Small intestine (tissue), 7 donors: ENCODE results near the gene SPAG7. TPM values are rescaled to one million over a fixed set of nuclear protein-coding genes. Genes with fewer than 3 reads are reported as not detected.

Experiments used
- DNase-seq, 2 donors: peaks; one replicate each; pipeline versions ENCODE4 v3.0.0 to v3.0.0-alpha.2; 2013
- FAIRE-seq: peaks from 2 replicates; lab custom pipeline; 2012; peaks lifted over from hg19 to GRCh38; lab: Jason Lieb, UNC
- H3K27ac ChIP-seq, 3 donors: one replicate each; pipeline ENCODE4 v1.5.1; 2013; ENCODE audit warnings: low read length in 2 of 3, mild to moderate bottlenecking in 2 of 3, control low read depth in 1 of 3, inconsistent platforms in 1 of 3, low read depth in 1 of 3, moderate library complexity in 1 of 3
- H3K27me3 ChIP-seq, 3 donors: one replicate each; pipeline ENCODE4 v1.6.1; 2013; ENCODE audit warnings: low read length in 3 of 3, inconsistent platforms in 1 of 3; ENCODE audit not compliant: control insufficient read depth in 3 of 3, insufficient read depth in 3 of 3
- H3K36me3 ChIP-seq, 3 donors: one replicate each; pipeline ENCODE4 v1.6.1; 2013; ENCODE audit warnings: low read length in 3 of 3, inconsistent platforms in 1 of 3, low read depth in 1 of 3, mild to moderate bottlenecking in 1 of 3, moderate library complexity in 1 of 3; ENCODE audit not compliant: control insufficient read depth in 3 of 3, insufficient read depth in 2 of 3
- H3K4me1 ChIP-seq, 3 donors: one replicate each; pipeline ENCODE4 v1.6.1; 2013; ENCODE audit warnings: low read length in 2 of 3, inconsistent platforms in 1 of 3, low read depth in 1 of 3, mild to moderate bottlenecking in 1 of 3, moderate library complexity in 1 of 3; ENCODE audit not compliant: control insufficient read depth in 3 of 3, insufficient read depth in 2 of 3
- H3K4me3 ChIP-seq, 3 donors: one replicate each; pipeline ENCODE4 v1.5.1; 2013; ENCODE audit warnings: low read length in 3 of 3, control low read depth in 1 of 3, inconsistent platforms in 1 of 3, low read depth in 1 of 3, mild to moderate bottlenecking in 1 of 3, moderate library complexity in 1 of 3
- H3K9me3 ChIP-seq, 2 donors: one replicate each; pipeline ENCODE4 v1.6.1; 2013; ENCODE audit warnings: low read depth in 1 of 2, low read length in 1 of 2; ENCODE audit not compliant: control insufficient read depth in 2 of 2, insufficient read depth in 1 of 2
- WGBS, 3 donors: extraction: QIAGEN DNeasy Blood & Tissue Kit; methylation state at CpG; one replicate each; pipeline ENCODE4 v1.1.7; 2013; 5-methylcytosine and 5-hydroxymethylcytosine counted together
- polyA plus RNA-seq, 4 donors: library from polyadenylated mRNA; stranded (reverse) in 3 of 4; unstranded in 1 of 4; fragments of 200-250 nt in 3 of 4; fragments of 120-200 nt in 1 of 4; gene quantifications; one replicate each; pipeline versions ENCODE4 v1.2.1 to v1.2.3, GENCODE V29; 2013
- donor health status: healthy with polysubstance abuse.
- donor health status: control.
- donor health status: control.
- donor health status: Bipolar disorder and iron deficiency.
- donor health status: healthy.

SPAG7 gene
- polyA plus RNA-seq, 4 donors = 76.7 to 101 (median 80.0) TPM

DNA sequence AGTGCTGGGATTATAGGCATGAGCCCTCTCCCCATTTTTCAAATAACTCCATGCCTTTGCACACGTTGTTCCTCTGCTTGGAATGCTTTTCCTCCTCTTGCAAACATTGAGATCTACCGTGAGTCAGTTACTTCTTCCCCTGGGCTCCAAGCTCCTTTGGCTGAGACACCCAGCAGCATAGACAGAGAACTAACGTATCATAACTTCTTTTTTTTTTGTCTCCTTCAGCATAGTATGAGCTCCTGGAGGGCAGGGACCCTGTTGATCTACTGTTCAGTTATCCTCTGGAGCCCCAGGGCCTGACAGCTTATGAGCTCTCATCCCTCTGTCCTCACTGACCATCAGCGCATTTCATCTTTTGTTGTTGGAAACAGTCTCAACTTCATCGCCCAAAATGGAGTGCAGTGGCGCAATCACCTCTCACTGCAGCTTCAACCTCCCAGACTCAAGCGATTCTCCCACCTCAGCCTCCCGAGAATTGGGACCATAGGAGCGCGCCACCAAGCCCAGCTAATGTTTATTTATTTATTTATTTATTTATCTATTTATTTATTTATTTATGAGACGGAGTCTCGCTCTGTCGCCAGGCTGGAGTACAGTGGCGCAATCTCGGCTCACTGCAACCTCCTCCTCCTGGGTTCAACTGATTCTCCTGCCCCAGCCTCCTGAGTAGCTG is 2.2 kb downstream of the SPAG7 start:
- no peak for DNase-seq
- H3K4me1 ChIP-seq = peaks cover 0 to 25% (median 4%) of the 10 kb centered on the region in 3 donors
- FAIRE-seq = no peak
- no peak overlapping the region for H3K27ac ChIP-seq
- H3K9me3 ChIP-seq = no peaks in the 10 kb centered on the region
- no peak overlapping the region for H3K4me3 ChIP-seq
- 97 to 99% (median 97%) methylated on average over 15 of the region's 15 CpGs for WGBS, 3 donors
- no peaks in the 10 kb centered on the region for H3K27me3 ChIP-seq
- H3K36me3 ChIP-seq = peaks cover 0 to 44% (median 0%) of the 10 kb centered on the region in 3 donors

DNA sequence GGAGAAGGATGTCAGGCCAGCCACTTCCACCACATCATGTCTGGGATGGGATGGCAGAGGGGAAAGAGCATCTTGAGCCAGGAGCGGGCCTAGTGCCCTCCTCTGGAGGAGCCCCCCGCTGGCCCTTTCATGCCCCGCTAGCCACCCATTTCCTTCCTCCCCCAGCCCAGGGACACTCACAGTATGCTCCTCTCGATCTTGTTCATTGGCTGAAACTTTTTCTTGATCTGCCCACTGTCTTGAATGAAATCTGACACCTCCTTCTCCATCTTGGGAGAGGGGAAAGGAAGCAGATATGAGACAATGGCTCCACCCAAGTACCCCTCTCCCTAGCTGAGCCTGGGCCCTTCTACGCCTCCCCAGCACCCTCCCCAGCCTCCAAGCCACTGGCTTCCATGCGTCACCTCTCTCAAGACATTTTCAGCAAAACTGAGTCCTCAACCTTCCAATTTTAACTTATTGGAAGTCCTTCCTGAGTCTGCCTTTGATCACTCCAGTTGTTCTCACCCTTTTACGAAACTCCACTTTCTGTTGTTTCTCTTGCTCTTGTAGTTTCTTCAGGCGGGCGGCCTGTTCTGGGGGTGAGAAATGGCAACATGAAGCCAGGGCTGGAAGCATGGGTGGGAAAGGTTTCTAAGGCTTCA is 7.2 kb downstream of the SPAG7 start:
- Histone ChIP-seq H3K9me3 (no peaks in the 10 kb centered on the region), H3K27ac (no peak overlapping the region), H3K4me1 (peaks cover 0 to 11% (median 4%) of the 10 kb centered on the region in 3 donors), H3K36me3 (peaks cover 0 to 51% (median 0%) of the 10 kb centered on the region in 3 donors), H3K27me3 (no peaks in the 10 kb centered on the region), H3K4me3 (no peak overlapping the region)
- FAIRE-seq (no peak), DNase-seq (no peak)
- 89 to 97% (median 92%) methylated on average over 9 of the region's 9 CpGs for WGBS, 3 donors

DNA sequence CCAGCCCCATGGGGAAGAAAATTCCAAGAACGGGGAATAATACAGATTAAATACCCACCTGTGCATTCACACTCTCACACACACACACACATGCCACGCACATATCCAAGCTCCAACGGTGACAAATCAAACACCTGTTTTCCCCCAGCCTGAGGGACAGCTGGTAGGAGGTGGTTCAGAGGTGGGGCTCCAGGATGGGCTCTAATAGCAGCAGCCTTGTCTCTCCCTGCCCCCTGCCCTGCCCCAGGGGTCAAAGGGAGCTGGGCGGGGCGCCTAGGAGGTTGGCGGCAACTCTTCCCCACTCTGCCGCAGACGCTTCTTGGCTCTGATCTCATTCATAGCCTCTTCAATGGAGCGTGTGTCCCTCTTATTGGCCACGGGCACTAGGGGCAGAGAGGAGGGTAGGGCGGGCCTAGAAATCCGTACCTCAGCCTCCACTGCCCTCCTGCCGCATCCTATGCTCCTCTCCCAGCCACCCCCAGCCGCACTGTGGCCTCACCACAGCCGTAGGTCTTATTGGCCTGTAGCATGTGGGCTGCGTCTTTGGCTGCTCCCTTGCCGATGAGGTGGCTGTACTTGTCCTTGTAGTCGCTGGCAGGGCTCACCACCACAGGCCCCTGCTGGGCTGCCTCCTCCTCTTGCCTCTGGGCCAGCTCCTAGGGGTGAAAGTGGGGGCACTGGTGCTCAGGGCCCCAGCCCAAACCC is 8.2 kb downstream of the SPAG7 start:
- H3K27me3 ChIP-seq = no peaks in the 10 kb centered on the region
- WGBS, 3 donors = 32 to 69% (median 45%) methylated on average over 18 of the region's 18 CpGs
- H3K27ac ChIP-seq = peak overlapping the region; percentile 6 to 53 (median 17)
- FAIRE-seq = no peak
- no peaks in the 10 kb centered on the region for H3K9me3 ChIP-seq
- peaks cover 0 to 11% (median 4%) of the 10 kb centered on the region in 3 donors for H3K4me1 ChIP-seq
- peak; percentile 57 to 77 for DNase-seq
- H3K4me3 ChIP-seq = no peak overlapping the region
- H3K36me3 ChIP-seq = peaks cover 0 to 47% (median 0%) of the 10 kb centered on the region in 3 donors

DNA sequence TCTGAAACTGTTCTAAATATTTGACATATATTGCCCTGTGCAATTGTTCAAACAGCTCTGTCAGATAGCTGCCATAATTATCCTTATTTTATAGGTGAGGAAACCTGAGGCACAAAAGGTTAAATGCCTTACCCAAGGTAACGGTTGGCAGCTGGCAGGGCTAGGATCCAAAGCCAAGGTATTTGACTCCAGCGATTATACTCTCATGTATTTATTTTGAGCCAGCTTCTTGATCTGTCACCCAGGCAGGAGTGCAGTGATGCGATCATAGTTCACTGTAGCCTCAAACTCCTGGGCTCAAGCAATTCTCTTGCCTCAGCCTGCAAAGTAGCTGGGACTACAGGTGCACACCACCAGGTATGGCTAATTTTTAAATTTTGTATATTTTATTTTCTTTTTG is 9.5 kb downstream of the SPAG7 start:
- Histone ChIP-seq H3K27ac (no peak overlapping the region), H3K4me1 (peaks cover 0 to 11% (median 4%) of the 10 kb centered on the region in 3 donors), H3K9me3 (no peaks in the 10 kb centered on the region), H3K36me3 (peaks cover 0 to 49% (median 0%) of the 10 kb centered on the region in 3 donors), H3K4me3 (no peak overlapping the region), H3K27me3 (no peaks in the 10 kb centered on the region)
- WGBS, 3 donors = 31 to 75% (median 44%) methylated on average over 3 of the region's 3 CpGs
- FAIRE-seq = no peak
- no peak for DNase-seq

DNA sequence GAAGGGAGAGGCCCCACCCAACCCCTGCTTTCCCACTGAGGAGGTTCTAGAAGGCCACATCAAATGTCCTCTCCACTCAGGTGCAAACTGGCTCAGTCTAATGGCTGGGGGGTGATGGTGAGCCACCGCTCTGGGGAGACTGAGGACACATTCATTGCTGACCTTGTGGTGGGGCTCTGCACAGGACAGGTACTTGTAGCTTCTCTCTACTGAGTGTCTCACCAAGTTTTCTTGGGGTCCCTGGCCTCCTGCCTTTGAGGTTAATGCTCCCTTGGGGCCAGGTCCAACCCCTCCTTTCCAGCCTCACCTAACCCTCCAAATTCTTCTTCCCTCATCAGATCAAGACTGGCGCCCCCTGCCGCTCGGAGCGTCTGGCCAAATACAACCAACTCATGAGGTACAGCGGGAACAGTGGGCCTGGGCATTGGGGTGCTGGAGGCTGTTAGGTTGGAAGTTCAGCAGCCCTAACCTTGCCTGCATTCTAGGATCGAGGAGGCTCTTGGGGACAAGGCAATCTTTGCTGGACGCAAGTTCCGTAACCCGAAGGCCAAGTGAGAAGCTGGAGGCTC is 11.0 kb downstream of the SPAG7 start:
- WGBS, 3 donors = 84 to 88% (median 88%) methylated on average over 10 of the region's 10 CpGs
- FAIRE-seq = no peak
- H3K4me3 ChIP-seq = no peak overlapping the region
- no peaks in the 10 kb centered on the region for H3K9me3 ChIP-seq
- H3K4me1 ChIP-seq = peaks cover 0 to 14% (median 4%) of the 10 kb centered on the region in 3 donors
- peak in 1 of 2 donors; percentile 27 for DNase-seq
- H3K27ac ChIP-seq = no peak overlapping the region
- H3K27me3 ChIP-seq = no peaks in the 10 kb centered on the region
- peaks cover 0 to 40% (median 0%) of the 10 kb centered on the region in 3 donors for H3K36me3 ChIP-seq

DNA sequence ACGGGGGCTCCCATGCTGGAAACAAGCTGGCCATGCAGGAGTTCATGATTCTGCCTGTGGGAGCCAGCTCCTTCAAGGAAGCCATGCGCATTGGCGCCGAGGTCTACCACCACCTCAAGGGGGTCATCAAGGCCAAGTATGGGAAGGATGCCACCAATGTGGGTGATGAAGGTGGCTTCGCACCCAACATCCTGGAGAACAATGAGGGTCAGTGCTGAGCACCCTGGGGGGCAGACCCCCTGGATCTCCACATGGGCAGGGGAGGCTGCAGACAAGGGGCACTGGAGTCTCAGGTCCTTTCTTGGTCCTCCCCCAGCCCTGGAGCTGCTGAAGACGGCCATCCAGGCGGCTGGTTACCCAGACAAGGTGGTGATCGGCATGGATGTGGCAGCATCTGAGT is 12.5 kb downstream of the SPAG7 start:
- Histone ChIP-seq H3K27ac (no peak overlapping the region), H3K9me3 (no peaks in the 10 kb centered on the region), H3K4me3 (no peak overlapping the region), H3K4me1 (peaks cover 4 to 29% (median 4%) of the 10 kb centered on the region in 3 donors), H3K27me3 (no peaks in the 10 kb centered on the region), H3K36me3 (peaks cover 0 to 29% (median 0%) of the 10 kb centered on the region in 3 donors)
- no peak for FAIRE-seq
- 94 to 99% (median 97%) methylated on average over 8 of the region's 8 CpGs for WGBS, 3 donors
- no peak for DNase-seq

DNA sequence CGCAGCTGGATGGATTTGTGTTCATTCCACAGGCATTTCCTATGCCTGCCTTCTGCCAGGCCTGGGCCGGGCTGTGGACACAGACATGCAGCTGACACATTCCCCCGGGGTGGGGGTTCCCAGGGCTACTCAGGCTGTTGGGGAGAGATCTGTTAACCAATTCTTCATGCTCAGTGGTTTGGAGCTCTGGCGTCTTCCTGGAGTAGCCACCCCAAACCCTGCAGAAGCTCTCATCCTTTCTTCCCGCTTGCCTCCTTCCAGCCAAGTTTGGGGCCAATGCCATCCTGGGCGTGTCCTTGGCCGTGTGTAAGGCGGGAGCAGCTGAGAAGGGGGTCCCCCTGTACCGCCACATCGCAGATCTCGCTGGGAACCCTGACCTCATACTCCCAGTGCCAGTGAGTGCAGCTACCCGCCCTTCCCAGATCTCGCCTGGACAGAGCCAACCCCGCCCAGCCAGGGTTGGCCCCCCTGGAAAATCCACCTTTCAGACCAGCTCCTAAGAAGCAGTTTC is 14.1 kb downstream of the SPAG7 start:
- H3K27ac ChIP-seq = no peak overlapping the region
- DNase-seq (no peak), FAIRE-seq (no peak)
- H3K9me3 ChIP-seq = no peaks in the 10 kb centered on the region
- WGBS, 3 donors = 71 to 77% (median 71%) methylated on average over 14 of the region's 14 CpGs
- no peaks in the 10 kb centered on the region for H3K27me3 ChIP-seq
- H3K4me3 ChIP-seq = no peak overlapping the region
- peaks cover 0 to 17% (median 0%) of the 10 kb centered on the region in 3 donors for H3K36me3 ChIP-seq
- H3K4me1 ChIP-seq = peaks cover 0 to 19% (median 4%) of the 10 kb centered on the region in 3 donors

DNA sequence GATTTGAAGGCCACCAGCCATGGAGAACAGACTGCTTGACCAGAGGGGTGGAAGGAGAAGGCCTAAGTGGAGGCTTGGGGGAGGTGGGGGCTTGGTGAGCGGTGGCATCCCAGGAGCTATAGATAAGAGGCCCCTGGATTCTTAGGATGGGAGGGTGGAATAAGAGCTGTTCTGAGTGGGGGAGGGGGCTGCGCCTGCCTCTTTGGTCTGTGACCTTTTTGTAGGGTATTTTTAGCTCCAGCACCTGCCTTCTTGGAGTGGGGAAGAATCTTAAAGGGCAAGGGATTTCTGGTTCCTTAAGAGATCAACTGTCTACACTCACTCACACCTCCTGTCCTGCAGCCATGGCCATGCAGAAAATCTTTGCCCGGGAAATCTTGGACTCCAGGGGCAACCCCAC is 16.1 kb downstream of the SPAG7 start:
- no peak for DNase-seq
- 83 to 93% (median 85%) methylated on average over 3 of the region's 3 CpGs for WGBS, 3 donors

More for the DNA sequence above, 16.1 kb downstream of the SPAG7 start:
- Histone ChIP-seq H3K27ac (peak overlapping the region in 1 of 3 donors; percentile 100), H3K36me3 (peaks cover 0 to 9% (median 0%) of the 10 kb centered on the region in 3 donors), H3K27me3 (no peaks in the 10 kb centered on the region), H3K4me3 (no peak overlapping the region), H3K9me3 (no peaks in the 10 kb centered on the region), H3K4me1 (peaks cover 0 to 22% (median 7%) of the 10 kb centered on the region in 3 donors)
- no peak for FAIRE-seq
